Germinal center (tissue), 1 donor: Measurements from ENCODE around the gene IL17RD.
A peak's percentile ranks its signal among the peaks of the same experiment; 100 is the strongest.

Experiments used
- DNase-seq: peaks from one replicate; pipeline ENCODE4 v3.0.0; 2012; ENCODE audit warnings: mixed read lengths, low spot score

Gene IL17RD

DNA sequence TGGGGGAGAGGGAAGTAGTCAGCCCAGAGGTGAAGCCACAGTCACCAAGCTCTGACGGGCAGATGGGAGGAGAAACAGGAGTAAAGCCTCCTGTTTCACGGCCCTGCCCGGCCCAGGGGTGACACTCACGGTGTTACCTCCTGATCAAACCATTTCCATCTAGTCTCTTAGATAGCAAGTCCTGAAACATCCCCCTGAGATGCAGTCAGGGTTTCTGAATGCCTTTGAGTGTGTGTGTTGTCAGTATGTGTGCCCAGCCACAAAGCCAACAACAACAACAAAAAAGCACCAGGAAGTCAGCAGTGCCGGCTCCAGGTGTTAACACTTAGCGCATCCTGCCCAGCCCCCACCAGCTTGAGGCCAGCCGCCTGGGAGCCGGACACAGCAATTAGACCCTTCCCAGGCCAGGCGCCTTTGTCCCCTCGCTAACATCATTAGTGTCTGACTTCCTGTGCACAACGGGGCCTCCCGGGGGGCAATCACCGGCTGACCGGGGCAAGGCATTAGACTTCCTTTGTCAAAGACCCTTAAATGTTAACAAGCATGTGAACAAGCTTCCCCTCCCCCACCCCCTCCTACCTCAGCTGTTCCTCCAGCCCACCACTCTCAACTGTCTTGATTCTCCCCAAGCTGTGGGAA lies 34.5 kb downstream of the IL17RD start:
- no peak for DNase-seq

DNA sequence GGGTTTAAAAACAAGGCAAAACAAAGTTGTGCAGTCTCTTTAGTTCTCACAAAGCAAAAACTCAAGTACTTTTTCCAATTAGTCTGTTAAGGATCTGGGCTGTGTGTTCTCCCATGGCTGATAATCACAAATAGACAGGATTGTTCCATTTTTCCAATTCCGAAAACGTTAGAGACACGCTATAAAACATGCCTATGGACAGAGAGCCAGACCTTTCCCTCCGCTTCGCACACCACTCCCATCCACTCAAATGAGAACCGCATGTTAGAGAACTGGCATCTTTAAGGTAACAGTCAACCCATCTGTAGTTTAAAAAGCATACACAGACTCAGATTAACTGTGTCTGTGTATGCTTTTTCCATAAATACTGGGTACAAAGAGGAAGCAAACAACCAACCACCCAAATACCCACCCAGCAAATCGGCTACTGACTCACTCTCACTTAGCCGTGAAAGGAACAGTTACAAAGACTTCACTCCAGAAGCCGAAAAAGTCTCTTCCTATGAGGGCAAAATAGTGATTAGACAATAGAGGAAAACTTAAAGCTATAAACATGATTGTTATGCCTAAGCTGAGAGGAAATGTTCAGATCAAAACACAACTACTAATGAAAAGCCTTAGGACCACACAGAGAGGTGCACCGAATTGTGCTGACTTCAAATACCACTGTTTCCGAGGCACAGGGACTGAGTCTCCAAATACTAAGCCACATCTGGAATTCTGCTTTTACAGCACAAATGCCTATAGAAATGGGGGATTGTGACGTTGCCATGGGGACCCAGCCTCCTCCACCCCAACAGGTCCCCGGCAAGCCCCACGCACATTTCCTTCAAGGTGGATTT lies 36.1 kb downstream of the IL17RD start:
- DNase-seq: no peak

DNA sequence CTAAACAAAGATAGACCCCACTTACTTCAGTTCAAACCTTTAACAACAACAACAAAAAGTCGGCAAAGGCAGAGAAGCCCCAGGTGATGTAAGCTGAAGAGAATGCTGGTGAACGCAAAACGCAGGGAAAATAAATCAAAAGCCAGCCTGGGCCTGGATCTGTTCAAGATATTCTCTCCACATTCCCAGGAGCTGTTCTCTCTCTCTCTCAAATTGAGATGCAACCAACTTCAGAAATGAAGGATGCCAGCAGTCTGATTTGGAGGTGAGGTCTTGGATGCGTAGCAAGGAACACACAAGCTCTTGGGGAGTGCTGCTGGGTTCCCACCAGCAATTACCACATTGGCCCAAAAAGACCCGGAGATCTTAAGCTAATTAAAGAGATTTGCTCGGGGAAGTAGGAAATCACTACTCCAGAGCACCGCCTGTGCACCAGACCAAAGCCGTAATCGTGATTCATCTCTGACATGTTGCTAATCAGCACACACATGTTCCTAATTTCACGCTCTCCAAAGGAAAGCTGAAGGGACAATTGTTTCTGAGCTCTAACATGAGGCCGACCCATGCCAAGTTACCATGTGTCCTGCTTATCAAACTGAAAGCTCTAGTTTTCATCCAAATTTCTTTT lies 37.1 kb downstream of the IL17RD start:
- DNase-seq: no peak

DNA sequence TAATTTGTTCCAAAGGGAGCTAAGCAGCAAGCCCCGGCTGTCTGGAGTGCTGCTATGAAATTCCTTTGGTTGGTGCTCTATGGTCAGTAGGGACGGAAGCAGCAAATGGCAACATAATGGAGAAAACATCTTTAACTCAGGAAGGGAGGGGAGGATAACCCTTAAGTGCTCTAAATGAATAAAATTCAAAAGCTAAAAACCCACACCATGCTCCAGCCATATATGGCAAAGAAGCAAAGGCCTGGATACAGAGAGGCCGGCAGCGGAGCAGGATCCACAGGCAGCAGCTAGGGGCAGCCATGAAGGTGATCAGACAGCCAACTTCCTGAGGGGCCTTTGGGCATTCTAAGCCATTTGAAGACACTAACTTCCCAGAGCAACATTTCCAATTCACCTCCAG lies 38.9 kb downstream of the IL17RD start:
- DNase-seq: no peak

DNA sequence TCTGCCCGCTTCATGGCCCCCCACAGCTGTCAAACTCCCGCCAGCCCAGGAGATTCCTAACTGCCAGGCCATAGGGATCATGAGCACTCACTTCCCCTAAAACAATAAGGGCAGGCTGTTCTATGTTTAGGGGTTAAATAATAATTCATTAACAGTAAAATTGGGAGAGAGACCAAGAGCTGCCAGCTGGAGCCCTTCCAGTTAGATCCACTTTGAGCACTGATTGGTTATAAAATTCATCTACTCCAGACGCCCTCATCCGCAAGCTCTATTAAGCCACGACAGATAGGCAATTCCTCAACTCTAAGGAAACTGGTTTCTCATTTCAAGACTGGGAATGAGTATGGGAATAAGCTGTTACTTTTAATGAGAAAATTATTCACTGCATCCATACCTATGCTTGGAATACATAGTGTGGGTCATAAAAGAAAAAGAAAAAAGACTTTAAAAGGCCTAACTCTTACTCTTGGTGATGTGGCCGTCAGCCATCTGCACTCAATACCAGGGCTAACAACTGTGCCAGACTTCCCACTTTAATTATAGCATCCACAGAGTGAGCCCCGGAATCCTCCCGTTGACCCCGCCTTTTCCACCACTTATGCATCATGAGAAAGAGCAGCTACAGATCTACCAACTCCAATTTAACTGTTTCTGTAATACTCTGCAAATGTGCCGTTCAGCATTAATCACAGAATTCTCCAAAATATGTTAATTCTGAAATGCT lies 44.5 kb downstream of the IL17RD start:
- no peak for DNase-seq

DNA sequence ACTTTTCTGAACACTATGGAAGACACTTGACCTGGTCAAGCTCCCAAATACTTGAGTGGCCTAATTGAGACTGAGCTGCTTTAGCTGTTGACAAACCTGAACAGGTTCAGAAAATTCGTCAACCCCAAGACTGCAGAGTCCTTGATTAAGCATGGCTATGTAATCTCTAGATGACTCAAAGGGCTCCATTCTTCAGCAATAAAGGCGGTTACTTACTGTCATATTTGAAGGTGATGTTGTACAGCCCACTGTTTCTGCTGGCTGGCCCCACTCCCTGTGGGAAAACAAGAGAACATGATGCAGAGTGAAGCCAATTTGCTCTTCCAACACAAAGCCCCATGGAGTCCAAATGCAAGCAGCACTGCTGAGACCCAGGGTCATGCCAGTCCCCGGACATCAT lies 45.1 kb downstream of the IL17RD start:
- DNase-seq: no peak

DNA sequence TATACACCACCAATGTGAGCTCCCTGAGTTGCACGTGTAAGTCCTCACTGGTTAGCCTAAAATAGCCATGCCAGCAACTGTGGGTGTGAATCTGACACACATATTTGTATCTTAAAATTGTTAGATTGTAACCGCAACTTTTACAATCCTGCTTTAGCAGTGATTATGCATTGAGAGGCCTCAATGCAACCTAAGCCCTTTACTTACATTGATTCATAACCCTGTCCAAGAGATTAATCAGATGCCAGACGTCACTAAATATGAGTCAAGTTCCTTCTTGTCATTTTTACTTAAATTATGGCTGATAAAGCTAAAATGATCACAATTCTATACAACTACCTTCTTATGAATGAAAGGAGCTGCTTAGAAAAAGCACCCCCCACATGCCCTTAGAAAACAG lies 46.9 kb downstream of the IL17RD start:
- DNase-seq: no peak

DNA sequence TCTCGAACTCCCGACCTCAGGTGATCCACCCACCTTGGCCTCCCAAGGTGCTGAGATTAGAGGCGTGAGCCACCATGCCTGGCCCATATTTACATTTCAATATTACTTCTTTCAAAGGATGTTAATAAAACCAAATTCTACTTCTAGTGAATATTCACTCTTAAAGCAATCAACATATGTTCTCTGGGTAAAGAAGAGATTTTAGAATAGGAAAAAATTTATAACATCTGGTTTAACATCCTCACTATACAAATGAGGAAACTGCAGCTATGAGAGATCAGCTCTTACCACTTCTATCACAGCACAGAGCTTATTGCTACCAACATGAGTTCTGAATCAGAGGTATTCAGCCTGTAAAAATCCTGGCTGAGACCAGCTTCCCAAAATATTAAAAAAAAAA lies 48.7 kb downstream of the IL17RD start:
- no peak for DNase-seq

DNA sequence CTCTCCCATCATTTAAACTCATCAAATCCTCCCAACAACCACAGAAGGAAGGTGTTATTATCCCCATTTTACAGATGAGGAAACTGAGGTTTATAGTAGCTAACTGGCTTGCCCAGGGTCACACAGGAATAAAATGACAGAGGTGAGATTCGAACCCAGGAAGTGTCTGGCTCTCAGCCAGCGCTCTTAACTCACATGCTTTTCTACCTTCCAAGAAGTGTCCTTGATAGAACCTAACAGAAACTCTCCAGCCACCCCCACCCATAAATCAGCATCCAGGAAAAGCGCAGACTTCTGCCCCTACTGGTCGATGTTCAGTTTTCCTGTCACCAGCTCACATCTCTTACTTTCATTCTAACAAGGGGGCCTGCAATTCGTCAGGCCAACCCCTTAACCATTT lies 52.9 kb downstream of the IL17RD start:
- peak; percentile 23 for DNase-seq

DNA sequence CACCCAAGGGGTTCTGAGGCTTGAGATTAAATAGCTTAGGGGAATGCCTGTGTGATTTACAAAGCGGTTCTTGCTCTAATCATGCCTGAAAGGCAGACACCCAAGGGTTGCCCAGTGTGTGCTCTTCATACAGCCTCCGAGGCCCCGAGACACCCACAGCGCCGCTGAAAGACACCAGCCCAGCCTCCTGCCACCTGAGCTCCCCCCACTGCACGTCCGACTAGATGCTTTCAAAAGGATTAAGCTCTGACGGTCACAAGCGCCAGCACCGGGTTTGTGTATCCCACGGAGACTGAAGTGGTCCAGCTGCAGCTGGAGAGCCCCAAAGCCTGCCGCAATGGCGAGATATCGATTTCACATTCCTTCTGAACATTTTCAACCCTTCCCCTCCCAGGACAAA lies 54.4 kb downstream of the IL17RD start:
- DNase-seq: no peak

DNA sequence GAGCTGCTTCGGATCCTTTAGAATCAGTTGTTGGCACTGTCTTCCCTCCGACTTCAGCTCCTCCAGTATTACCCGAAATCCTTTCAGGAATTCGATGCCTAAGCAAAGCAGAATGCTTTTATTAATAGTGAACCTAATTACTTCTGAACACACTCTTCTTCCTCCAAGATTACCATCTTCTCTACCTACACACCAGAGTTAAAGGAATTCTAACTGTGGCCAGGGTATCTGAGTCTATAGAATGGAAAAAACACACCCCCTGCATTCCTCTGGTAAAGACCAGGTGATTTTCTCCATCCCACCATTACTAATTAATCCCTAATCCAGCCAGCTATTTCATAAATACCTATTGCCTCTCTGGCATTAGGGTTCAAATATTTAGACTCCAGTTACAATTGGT lies 54.9 kb downstream of the IL17RD start:
- DNase-seq: no peak

DNA sequence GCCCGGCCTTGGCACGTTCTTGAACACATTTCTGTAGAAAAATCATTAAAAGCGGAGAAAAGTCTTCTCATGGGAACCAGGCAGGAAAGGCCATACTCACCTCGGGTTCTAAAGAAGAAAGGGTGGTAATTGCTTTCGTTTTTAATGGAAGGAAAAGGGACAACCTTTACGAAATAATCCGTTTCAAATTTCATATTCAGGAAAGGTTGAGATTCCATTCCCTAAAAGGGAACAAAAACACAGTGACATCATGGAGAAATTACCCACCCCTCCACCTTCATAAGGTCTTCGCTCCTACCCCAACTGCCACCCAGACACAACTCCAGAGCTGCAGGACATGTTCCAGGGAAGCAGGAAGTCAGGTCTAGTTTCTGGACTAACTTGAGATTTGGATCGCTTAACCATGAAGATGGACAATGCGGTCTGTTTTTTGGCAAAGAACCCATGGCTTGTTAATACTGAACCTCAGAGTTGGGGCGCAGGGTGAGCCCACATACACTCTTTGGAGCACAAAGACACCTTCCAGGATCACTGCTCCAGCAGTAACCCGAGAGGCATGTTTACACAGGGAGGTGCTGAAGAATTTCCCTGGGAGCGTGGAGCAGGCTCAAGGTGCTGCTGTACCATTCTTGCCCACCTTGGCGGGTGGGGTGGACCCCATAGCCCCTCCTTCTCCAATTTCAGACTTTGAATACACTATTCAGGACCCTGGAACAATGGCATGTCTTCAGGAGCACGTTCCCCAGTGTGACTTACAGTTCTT lies 55.5 kb downstream of the IL17RD start:
- DNase-seq: no peak

DNA sequence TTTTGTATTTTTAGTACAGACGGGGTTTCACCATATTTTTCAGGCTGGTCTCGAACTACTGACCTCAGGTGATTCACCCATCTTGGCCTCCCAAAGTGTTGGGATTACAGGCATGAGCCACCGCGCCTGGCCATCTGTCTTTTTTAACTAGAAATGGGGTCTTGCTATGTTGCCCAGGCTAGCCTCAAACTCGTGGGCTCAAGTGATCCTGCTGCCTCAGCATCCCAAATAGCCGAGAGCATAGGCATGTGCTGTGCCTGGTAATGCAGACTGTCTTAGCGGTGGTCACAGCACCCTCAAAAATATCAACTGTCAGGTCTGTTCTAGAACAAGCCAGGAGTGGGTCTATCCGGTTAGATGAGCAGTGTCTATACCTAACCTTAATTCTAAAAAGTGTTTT lies 56.5 kb downstream of the IL17RD start:
- no peak for DNase-seq

DNA sequence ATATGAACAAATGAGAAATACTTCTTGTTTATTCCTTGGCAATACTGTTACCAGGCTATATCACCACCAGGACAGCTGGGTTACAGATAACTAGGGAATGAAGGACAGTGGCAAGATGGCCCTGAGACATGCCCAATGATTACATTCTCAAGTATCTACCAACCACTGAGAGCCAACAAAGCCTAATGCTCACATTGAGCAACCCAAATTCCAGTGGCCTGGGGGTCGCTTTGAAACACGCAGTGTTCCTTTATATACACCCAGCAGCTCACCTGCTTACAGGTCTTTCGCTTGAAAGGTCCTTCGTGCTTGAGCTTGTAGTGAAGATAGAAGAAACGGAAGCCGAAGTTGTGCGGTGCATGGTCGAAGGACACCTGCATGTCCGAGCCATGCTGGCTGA lies 59.6 kb downstream of the IL17RD start:
- no peak for DNase-seq

DNA sequence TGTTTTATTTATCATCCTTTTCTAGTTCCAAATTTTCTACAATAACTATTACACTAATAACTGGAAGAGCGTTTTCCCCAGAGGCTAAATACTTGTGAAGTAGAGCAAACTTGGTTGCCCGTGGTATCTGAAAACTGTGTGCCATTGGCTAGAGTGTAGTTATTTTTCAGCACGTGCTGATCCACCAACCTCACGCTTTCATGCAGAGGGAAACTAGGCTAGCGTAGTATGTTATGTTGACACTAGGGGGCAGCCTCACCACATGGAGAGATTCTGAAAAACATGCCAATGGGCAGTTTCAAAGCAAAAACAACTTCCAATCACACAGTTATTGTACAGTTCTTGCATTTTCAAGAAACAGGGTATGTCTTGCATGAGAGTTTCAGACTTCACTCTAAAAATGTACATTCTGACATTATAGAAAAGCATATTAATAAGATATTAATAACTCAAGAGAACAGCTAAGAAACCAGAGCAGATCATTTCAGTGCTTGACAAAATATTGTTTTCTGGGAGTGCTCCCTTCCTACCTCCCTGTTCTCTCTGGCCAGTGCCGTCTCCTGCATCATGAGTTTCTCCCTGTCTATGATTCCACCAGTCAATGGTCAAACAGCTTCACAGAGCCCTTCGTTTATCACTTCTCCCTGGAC lies 65.0 kb downstream of the IL17RD start:
- DNase-seq: peak; percentile 64

DNA sequence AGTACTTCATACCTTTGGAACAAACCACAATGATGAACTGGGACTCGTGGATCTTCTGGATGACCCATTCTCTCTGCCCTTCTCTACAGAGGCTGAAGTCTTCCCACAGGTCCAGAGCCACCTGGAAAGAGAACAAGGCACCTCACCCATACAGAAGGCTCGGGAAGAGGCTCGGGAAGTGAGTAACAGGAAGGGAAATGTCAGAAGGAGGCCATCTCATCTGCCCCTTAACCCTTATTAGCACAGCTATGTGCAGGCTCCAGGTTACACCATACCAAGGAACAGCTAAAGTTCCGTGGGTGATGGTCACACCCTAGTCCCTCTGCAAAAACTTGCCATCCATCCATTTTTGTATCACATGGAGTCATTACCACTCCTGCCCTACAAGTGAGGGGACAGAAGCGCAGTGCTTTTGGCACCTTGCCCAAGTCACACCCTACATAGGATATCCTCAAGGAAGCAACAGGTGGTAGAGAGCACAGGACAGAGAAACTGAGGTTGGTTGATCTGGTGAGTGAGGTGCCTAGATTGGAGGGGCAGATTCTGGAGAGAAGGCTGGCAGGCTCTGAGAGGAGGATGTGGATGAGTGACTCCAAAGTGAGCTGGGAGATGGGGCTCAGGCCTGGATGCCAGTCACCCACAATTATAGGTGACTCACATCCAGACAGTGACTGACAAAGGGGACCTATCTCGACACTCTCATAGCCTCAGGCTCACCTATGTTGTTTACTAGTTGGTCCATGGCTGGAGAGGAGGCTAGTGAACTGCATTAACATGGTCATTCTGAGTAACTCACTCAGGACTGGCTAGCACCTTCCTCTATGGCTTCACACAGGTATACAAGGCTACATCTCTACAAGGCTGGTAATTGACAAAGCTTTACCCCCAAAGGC lies 66.5 kb downstream of the IL17RD start:
- DNase-seq: no peak

DNA sequence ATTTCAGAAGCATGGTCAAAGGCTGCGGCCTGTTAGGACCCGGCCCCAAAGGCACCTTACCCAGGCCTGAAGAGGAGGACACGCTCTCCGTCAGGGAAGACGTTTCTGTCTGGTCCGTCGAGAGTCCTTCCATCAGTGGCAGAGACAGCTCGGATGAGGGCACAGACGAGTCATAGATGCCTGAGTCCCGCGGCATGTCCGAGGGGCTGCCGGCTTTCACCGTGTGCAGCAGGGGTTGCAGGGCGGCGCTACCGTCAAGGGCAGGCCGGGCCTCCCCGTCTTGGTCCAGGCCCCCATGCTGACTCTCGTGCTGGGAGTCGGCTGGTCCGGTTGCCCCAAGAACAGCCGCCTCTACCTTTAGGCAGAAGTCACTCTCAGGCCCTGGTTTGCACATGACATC lies 67.6 kb downstream of the IL17RD start:
- no peak for DNase-seq

DNA sequence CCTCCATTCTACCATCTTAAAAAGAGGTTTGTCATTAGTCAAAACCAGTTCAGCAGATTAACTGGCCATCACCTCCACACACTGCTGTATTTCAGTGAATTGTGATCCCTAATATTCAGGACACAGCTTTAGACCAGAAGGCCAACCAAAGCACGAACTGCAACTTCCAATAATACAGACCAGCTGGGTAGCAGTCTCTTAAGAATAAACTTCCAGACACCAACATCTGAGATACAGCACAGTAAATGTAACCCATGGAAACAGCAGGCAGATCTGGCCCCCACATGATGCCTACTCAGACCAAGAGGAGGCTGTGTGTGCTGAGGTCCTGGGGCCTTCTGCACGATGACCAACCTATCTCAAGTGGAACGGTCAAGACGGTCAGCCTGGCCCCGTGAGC lies 69.8 kb downstream of the IL17RD start:
- no peak for DNase-seq

DNA sequence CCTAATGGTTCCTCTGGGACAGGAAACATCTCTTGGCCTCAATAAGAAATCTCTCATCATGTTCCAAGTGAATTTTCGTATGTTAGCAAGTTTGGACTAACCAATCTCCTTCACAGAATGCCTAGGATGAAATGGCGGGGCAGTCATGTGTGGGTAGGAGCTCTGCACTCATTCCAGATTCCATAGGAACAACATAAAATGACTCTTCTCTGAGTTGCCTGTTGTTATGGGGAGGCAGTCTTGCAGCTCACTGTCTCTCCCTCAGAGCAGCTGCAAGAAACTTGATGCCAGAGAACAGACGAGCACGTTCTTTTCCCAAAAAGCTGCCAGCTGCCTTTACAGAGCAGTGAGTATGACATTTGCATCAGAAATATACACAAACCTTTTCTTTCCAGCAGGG lies 70.6 kb downstream of the IL17RD start:
- no peak for DNase-seq

DNA sequence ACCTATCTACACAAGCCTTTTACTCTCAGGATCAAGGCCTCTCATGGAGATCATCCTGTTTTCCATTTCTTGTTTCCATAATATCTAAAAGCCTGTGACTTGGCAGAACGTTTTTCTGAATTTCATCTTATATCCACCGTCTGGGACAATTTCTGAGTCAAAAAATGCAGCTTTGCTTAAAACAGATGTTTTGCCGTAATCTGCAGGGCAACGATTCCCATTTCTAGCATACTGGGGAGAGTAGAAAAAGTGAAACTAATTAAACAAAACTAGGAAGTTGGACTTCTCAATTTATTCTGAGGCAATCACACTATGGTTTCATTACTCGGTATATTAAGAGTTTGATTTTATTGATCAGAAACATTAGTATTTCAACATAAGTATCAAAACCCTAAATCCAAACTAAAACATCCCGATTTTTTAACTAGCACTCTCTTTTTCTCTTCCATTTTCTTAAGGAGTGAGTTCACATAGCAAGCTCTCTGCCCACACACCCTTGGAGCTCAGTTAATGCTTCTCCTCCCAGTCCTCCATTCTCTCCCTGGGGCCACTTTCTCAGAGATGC lies 71.1 kb downstream of the IL17RD start:
- no peak for DNase-seq
